ENCODE data around the gene VEGFA.

- no peak for TF ChIP-seq EZH2 (IDR thresholded peaks at IDR 0.05; ENCODE audit: borderline replicate concordance, insufficient read depth, low read length, poor library complexity, severe bottlenecking)
- no peak for TF ChIP-seq CTCF (IDR thresholded peaks at IDR 0.05; ENCODE audit: poor library complexity, severe bottlenecking)
These were observed 29.7 kb downstream of the VEGFA start for GRCh38 chr6:43799551-43800297.

Data from neural cell (in vitro differentiated cells).